ENCODE measurements around the gene AAGAB.

- no peak for TF ChIP-seq SPI1 (IDR thresholded peaks at IDR 0.05; ENCODE audit: borderline replicate concordance, low read depth)
- TF ChIP-seq CTCF (IDR thresholded peaks at IDR 0.05; ENCODE audit: insufficient read depth, low read length): no peak
- no peak for TF ChIP-seq POLR2AphosphoS5 (IDR thresholded peaks at IDR 0.05; ENCODE audit: low read depth)
- no peak for TF ChIP-seq REST (IDR thresholded peaks at IDR 0.05; ENCODE audit: insufficient replicate concordance, low read depth)
- TF ChIP-seq GABPA (IDR thresholded peaks at IDR 0.05; ENCODE audit: low read depth): no peak
Observed at GRCh38 chr15:67193223-67193990, 61.1 kb downstream of the AAGAB start.

Data from HL-60 (cell line).